ENCODE data around the gene CNTRL. TPM values are rescaled to one million over a fixed set of nuclear protein-coding genes. Genes with fewer than 3 reads are reported as not detected.
"Not testable (repeated sequence)": the region's sequence is repeated elsewhere in the genome, so short reads cannot be mapped to it uniquely, and the experiment has no call there.

CNTRL gene
- total RNA-seq, 1 experiment from 2014 or later: 18.7 TPM

GRCh38 chr9:121125590-121125989 is 50.8 kb downstream of the CNTRL start:
- no peak for DNase-seq (ENCODE audit: extremely low read depth, low read depth)

- DNase-seq (ENCODE audit: extremely low read depth, low read depth): not testable (repeated sequence)
Measured at GRCh38 chr9:121129384-121129783, 54.6 kb downstream of the CNTRL start.

- no peak for DNase-seq (ENCODE audit: extremely low read depth, low read depth)
Measured at GRCh38 chr9:121133104-121133816, 58.5 kb downstream of the CNTRL start.

GRCh38 chr9:121135642-121136041 is 60.9 kb downstream of the CNTRL start:
- DNase-seq (ENCODE audit: extremely low read depth, low read depth): no peak

GRCh38 chr9:121138561-121138960 is 63.8 kb downstream of the CNTRL start:
- no peak for DNase-seq (ENCODE audit: extremely low read depth, low read depth)

GRCh38 chr9:121138973-121139372 is 64.2 kb downstream of the CNTRL start:
- DNase-seq (ENCODE audit: extremely low read depth, low read depth): no peak

- no peak for DNase-seq (ENCODE audit: extremely low read depth, low read depth)
Measured at GRCh38 chr9:121140162-121140561, 65.4 kb downstream of the CNTRL start.

- DNase-seq (ENCODE audit: extremely low read depth, low read depth): no peak
Measured at GRCh38 chr9:121141306-121141705, 66.6 kb downstream of the CNTRL start.

GRCh38 chr9:121141706-121142105 is 67.0 kb downstream of the CNTRL start:
- DNase-seq (ENCODE audit: extremely low read depth, low read depth): no peak

- DNase-seq (ENCODE audit: extremely low read depth, low read depth): no peak
Measured at GRCh38 chr9:121143771-121144170, 69.0 kb downstream of the CNTRL start.

- no peak for DNase-seq (ENCODE audit: extremely low read depth, low read depth)
Measured at GRCh38 chr9:121144482-121144881, 69.7 kb downstream of the CNTRL start.

- no peak for DNase-seq (ENCODE audit: extremely low read depth, low read depth)
Measured at GRCh38 chr9:121150188-121150587, 75.4 kb downstream of the CNTRL start.

- no peak for DNase-seq (ENCODE audit: extremely low read depth, low read depth)
Measured at GRCh38 chr9:121153642-121154041, 78.9 kb downstream of the CNTRL start.

GRCh38 chr9:121154782-121155181 is 80.0 kb downstream of the CNTRL start:
- DNase-seq (ENCODE audit: extremely low read depth, low read depth): no peak

GRCh38 chr9:121156263-121156731 is 81.5 kb downstream of the CNTRL start:
- no peak for DNase-seq (ENCODE audit: extremely low read depth, low read depth)

- no peak for DNase-seq (ENCODE audit: extremely low read depth, low read depth)
Measured at GRCh38 chr9:121157939-121158338, 83.2 kb downstream of the CNTRL start.

GRCh38 chr9:121160025-121160424 is 85.3 kb downstream of the CNTRL start:
- no peak for DNase-seq (ENCODE audit: extremely low read depth, low read depth)

- DNase-seq (ENCODE audit: extremely low read depth, low read depth): no peak
Measured at GRCh38 chr9:121168052-121168451, 93.3 kb downstream of the CNTRL start.

GRCh38 chr9:121169094-121169601 is 94.4 kb downstream of the CNTRL start:
- DNase-seq (ENCODE audit: extremely low read depth, low read depth): no peak

GRCh38 chr9:121171236-121171635 is 96.5 kb downstream of the CNTRL start:
- DNase-seq (ENCODE audit: extremely low read depth, low read depth): no peak

GRCh38 chr9:121172726-121173487 is 98.2 kb downstream of the CNTRL start:
- DNase-seq (ENCODE audit: extremely low read depth, low read depth): no peak

GRCh38 chr9:121173501-121173900 is 98.7 kb downstream of the CNTRL start:
- no peak for DNase-seq (ENCODE audit: extremely low read depth, low read depth)
